SK-N-SH (cell line): ENCODE measurements around the gene CEP112.

Experiments
- CHD2 ChIP-seq: fragments of 150-350 bp; IDR thresholded peaks from 2 replicates; pipeline ENCODE4 v1.6.1; 2018; ENCODE audit warnings: low read length; ENCODE audit not compliant: partially characterized antibody
- CTCF ChIP-seq: fragments of 200-600 bp; sonication (generic); IDR thresholded peaks from 2 replicates; pipeline ENCODE4 v1.6.1; 2017; ENCODE audit warnings: antibody characterized with exemption, mild to moderate bottlenecking, moderate library complexity
- EZH2phosphoT487 ChIP-seq: fragments of 200-600 bp; sonication (generic); IDR thresholded peaks from 2 replicates; pipeline ENCODE4 v1.6.1; 2017; ENCODE audit warnings: low read depth, mixed run types, mild to moderate bottlenecking, antibody characterized with exemption, moderate library complexity, borderline replicate concordance
- FOXM1 ChIP-seq: IDR thresholded peaks from 2 replicates; pipeline ENCODE4 v1.4.0; 2012; ENCODE audit warnings: low read depth, mild to moderate bottlenecking
- JUND ChIP-seq: IDR thresholded peaks from 2 replicates; pipeline ENCODE4 v1.4.0; 2012
- POLR2AphosphoS5 ChIP-seq: IDR thresholded peaks from 2 replicates; pipeline ENCODE4 v1.6.1; 2012; ENCODE audit warnings: low read depth, low read length
- RAD21 ChIP-seq: IDR thresholded peaks from 2 replicates; pipeline ENCODE4 v1.6.1; 2012; ENCODE audit warnings: mild to moderate bottlenecking, low read length
- REST ChIP-seq: IDR thresholded peaks from 2 replicates; pipeline ENCODE4 v1.6.1; 2012; ENCODE audit warnings: mild to moderate bottlenecking, low read depth, low read length, moderate library complexity
- SMC3 ChIP-seq: IDR thresholded peaks from 2 replicates; pipeline ENCODE4 v1.6.1; 2012; ENCODE audit warnings: low read depth, low read length, improper control_type of control experiment
- TAF1 ChIP-seq: IDR thresholded peaks from 2 replicates; pipeline ENCODE4 v1.6.1; 2012; ENCODE audit warnings: low read depth, mild to moderate bottlenecking, low read length, moderate library complexity, borderline replicate concordance
- YY1 ChIP-seq: IDR thresholded peaks from 2 replicates; pipeline ENCODE4 v1.4.0; 2012; ENCODE audit warnings: low read depth, mild to moderate bottlenecking
- ZBTB33 ChIP-seq: IDR thresholded peaks from 2 replicates; pipeline ENCODE4 v1.4.0; 2012; ENCODE audit warnings: low read depth, borderline replicate concordance
- TF ChIP-seq, protein P1 (sequence below): fragments of 150-350 bp; IDR thresholded peaks from 2 replicates; pipeline ENCODE4 v1.6.1; 2016; ENCODE audit warnings: mild to moderate bottlenecking, low read depth, low read length
- TF ChIP-seq, protein P2 (sequence below): fragments of 150-350 bp; IDR thresholded peaks from 2 replicates; pipeline ENCODE4 v1.6.1; 2017; ENCODE audit warnings: antibody characterized with exemption, low read length, low read depth, borderline replicate concordance

- TF ChIP-seq POLR2AphosphoS5 = no peak
- no peak for TF ChIP-seq FOXM1
- no peak for TF ChIP-seq CTCF
- TF ChIP-seq ZBTB33 = no peak
- TF ChIP-seq EZH2phosphoT487 = no peak
- TF ChIP-seq RAD21 = no peak
- TF ChIP-seq, protein P1, sequence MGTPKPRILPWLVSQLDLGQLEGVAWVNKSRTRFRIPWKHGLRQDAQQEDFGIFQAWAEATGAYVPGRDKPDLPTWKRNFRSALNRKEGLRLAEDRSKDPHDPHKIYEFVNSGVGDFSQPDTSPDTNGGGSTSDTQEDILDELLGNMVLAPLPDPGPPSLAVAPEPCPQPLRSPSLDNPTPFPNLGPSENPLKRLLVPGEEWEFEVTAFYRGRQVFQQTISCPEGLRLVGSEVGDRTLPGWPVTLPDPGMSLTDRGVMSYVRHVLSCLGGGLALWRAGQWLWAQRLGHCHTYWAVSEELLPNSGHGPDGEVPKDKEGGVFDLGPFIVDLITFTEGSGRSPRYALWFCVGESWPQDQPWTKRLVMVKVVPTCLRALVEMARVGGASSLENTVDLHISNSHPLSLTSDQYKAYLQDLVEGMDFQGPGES = no peak
- no peak for TF ChIP-seq SMC3
- TF ChIP-seq REST = no peak
- no peak for TF ChIP-seq CHD2
- TF ChIP-seq JUND = no peak
- no peak for TF ChIP-seq YY1
- TF ChIP-seq, protein P2, sequence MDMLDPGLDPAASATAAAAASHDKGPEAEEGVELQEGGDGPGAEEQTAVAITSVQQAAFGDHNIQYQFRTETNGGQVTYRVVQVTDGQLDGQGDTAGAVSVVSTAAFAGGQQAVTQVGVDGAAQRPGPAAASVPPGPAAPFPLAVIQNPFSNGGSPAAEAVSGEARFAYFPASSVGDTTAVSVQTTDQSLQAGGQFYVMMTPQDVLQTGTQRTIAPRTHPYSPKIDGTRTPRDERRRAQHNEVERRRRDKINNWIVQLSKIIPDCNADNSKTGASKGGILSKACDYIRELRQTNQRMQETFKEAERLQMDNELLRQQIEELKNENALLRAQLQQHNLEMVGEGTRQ = no peak
- no peak for TF ChIP-seq TAF1
These were observed 166.4 kb downstream of the CEP112 start for GRCh38 chr17:66025551-66025950.
